G401.6 (cell line): Measurements from ENCODE around the gene HACD1.

ENCODE experiments used
- FAIRE-seq: peaks from 2 replicates; lab custom pipeline; 2012; peaks lifted over from hg19 to GRCh38; lab: Jason Lieb, UNC

HACD1 gene

GRCh38 chr10:17578603-17579002, 38.6 kb downstream of the HACD1 start:
- FAIRE-seq = no peak

- no peak for FAIRE-seq
These were observed 40.4 kb downstream of the HACD1 start for GRCh38 chr10:17576768-17577167.

- FAIRE-seq = no peak
These were observed 52.3 kb downstream of the HACD1 start for GRCh38 chr10:17564911-17565310.

GRCh38 chr10:17563452-17563851, 53.7 kb downstream of the HACD1 start:
- no peak for FAIRE-seq

- no peak for FAIRE-seq
These were observed 54.6 kb downstream of the HACD1 start for GRCh38 chr10:17562614-17563013.

GRCh38 chr10:17561111-17561510, 56.1 kb downstream of the HACD1 start:
- FAIRE-seq = no peak

GRCh38 chr10:17557459-17557858, 59.7 kb downstream of the HACD1 start:
- FAIRE-seq = no peak

- FAIRE-seq = no peak
These were observed 68.4 kb downstream of the HACD1 start for GRCh38 chr10:17548770-17549169.

GRCh38 chr10:17548162-17548561, 69.0 kb downstream of the HACD1 start:
- FAIRE-seq = no peak

GRCh38 chr10:17547060-17547459, 70.1 kb downstream of the HACD1 start:
- no peak for FAIRE-seq

- no peak for FAIRE-seq
These were observed 72.7 kb downstream of the HACD1 start for GRCh38 chr10:17544465-17544864.
